MM.1S (cell line): ENCODE measurements around the gene AGO1.

ENCODE experiments used
- CTCF ChIP-seq: fragments of 300-600 bp; sonication (generic); IDR thresholded peaks from 2 replicates; pipeline ENCODE4 v1.5.1; 2016; ENCODE audit warnings: antibody characterized with exemption, low read length, mixed read lengths
- EZH2 ChIP-seq: fragments of 300-600 bp; sonication (generic); optimal IDR thresholded peaks from 2 replicates; pipeline ENCODE3; 2017; ENCODE audit warnings: low read depth, mild to moderate bottlenecking, antibody characterized with exemption, low read length, mixed read lengths
- EZH2phosphoT487 ChIP-seq: fragments of 300-600 bp; sonication (generic); IDR thresholded peaks from 2 replicates; pipeline ENCODE4 v1.6.1; 2018; ENCODE audit warnings: antibody characterized with exemption, low read length

GRCh38 chr1:35899941-35900340, 16.9 kb downstream of the AGO1 start:
- TF ChIP-seq CTCF (no peak), EZH2 (no peak), EZH2phosphoT487 (no peak)
